Stimulated activated CD8-positive, alpha-beta memory T cell treated with anti-CD3 and anti-CD28 coated beads, Interleukin-2, amount 100 ng/mL, for 48 hours (primary cell): ENCODE results near the gene ZBTB43.

ENCODE experiments used
- DNase-seq, 2 donors: peaks; one replicate each; pipeline ENCODE4 v3.0.0-alpha.2; 2020; ENCODE audit warnings: low read depth in 2 of 2

The ZBTB43 gene

DNA sequence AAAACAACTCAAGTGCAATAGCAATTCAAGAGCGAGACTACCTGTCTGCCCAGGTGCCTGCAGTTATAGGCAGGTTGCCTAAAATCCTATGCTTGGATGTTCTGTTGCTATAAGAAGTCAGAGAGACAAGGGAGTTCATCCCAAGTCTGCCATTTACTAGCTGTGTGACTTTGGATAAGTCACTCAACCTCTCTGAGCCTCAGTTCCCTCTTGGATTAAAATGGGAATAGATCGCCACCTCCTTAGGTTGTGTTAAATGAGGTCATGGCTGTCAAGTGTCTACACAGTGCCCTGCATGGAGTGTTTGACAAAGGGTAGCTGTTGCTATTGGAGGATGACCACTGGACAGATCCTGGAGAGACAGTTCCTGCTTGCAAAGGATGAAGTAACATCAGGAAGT lies 54.3 kb downstream of the ZBTB43 start:
- DNase-seq, result no peak

GRCh38 chr9:126860077-126860756 lies 55.4 kb downstream of the ZBTB43 start, which contains the start of gene ZBTB34:
Gene ZBTB34 (plus strand): TSS chr9:126860639. CDS start chr9:126879400, 18,761 bp downstream.
- DNase-seq, result peak; percentile 47 to 64

DNA sequence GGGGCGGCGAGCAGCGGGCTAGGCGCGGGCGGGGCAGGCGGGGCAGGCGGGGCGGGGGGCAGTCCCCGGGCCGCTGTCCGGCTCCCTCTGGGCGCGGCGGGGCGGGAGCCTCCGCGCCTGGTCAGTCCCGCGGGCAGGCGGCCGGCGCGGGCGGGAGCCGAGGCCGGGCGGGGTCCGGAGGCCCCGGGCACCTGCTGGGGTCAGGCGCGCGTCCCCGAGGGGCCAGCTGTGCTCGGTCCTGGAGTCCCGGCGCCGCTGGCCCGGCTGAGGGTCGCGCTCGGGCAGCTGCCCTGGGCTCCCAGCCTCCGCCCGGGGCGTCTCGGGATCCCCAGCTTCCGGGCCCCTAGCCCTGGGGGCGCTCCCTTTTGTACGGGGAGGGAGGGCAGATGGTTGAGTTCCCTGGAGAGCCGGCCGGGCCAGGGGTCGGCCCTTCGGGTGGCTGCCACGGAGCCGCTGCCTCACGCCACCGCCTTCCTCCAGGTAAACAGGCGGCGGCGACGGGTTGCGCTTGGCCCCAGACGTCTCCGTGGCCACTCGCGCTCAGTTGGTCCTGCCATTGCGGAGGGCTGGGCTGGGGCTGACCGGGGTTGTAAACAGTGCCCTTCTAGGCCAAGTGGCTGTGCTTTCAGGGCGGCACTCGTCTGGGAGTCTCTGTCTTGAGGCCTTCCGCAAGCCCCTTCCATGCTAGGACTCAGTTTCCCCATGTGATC lies 56.1 kb downstream of the ZBTB43 start:
- DNase-seq, result peak in 1 of 2 donors; percentile 6

GRCh38 chr9:126861707-126862103 lies 56.9 kb downstream of the ZBTB43 start:
- DNase-seq, result no peak

- DNase-seq, result no peak
These were observed 57.4 kb downstream of the ZBTB43 start for GRCh38 chr9:126862104-126862761.

- no peak for DNase-seq
These were observed 59.9 kb downstream of the ZBTB43 start for GRCh38 chr9:126864771-126865170.

- no peak for DNase-seq
These were observed 64.5 kb downstream of the ZBTB43 start for GRCh38 chr9:126869368-126869767.

GRCh38 chr9:126872516-126872915 lies 67.7 kb downstream of the ZBTB43 start:
- DNase-seq, result no peak

DNA sequence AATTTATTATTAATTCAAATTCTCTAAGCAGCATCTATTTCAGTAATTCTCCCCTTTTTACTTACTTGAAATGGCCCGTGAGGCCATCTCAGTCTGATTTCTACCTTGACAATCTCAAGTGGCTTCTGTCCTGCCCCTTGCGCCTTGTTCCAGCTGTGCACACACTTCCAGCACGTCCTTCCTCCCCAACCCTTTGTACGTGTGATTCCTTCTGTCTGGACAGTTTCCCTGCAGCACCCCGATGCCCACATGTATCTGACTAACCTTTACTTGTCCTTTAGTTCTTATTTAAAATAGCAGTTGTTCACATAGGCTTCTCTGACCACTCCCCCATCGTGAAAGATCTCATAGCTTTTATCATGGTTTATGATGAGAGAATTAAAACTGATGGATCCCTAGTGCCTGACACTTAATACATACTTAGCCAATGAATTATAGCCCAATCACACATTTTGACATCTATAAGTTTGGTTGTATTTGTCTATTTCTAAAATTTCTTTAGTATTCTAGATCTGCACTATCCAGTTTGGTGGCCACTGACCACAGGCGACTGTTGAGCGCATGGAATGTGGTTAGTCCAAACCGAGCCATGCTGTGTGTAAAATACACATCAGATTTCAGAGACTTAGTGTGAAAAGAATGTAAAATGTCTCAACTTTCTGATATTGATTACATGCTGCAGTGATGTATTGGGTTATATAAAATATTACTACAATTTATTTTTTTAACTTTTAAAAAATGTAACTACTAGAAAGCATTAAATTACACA lies 69.9 kb downstream of the ZBTB43 start:
- no peak for DNase-seq

DNA sequence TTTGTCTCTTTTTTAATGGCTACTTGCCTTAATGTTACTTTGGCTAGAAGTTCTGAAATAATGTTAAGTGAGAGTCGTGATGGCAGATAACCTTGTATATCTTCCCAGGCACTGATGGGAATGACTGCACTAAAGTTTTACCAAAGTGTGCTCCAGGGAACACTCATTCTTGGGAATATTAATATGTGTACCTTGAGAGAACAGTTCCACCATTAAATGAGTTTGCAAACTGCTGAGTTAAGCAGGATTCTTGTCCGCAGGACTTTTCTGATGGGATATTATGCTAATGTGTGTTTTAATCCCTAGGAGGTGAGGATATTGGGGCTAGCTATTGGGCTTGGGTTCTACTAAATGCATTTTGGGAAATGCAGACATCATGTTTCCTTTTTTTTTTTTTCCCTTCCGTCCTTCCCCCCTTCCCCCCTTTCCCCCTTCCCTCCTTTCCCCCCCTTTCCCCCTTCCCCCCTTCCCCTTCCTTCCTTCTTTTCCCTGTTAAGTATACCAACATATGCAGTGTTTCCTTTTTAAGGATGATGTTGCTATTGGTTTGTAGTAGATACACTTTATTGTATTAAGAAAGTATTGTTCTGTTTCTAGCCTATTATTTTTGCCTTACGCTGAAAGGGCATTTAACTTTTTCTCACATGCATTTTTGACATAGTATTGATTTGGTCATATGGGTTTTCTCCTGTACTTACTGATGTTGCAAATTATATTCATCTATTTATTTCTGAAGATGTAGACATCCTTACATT lies 71.1 kb downstream of the ZBTB43 start:
- DNase-seq, result no peak

DNA sequence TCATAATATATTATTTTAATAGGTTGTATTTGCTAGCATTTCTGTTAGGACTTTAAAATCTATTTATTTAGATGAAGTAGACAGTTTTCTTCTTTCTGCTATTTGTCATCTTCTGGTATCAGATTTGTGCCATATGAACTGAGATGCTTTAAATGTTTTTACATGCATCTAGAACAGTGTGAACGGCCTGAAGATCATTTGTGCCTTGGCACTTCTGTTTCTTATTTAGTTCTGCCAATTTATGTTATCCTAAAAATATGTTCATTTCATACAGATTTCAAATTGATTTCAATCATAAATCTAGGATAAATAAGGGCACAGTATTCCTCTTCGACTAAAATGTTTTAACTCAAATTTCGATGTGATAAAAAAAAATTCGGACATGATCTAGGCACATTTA lies 71.7 kb downstream of the ZBTB43 start:
- DNase-seq, result no peak

- no peak for DNase-seq
These were observed 72.6 kb downstream of the ZBTB43 start for GRCh38 chr9:126877418-126877817.

GRCh38 chr9:126879288-126879687 lies 74.4 kb downstream of the ZBTB43 start:
- no peak for DNase-seq

GRCh38 chr9:126880226-126880946 lies 75.5 kb downstream of the ZBTB43 start:
- no peak for DNase-seq

DNA sequence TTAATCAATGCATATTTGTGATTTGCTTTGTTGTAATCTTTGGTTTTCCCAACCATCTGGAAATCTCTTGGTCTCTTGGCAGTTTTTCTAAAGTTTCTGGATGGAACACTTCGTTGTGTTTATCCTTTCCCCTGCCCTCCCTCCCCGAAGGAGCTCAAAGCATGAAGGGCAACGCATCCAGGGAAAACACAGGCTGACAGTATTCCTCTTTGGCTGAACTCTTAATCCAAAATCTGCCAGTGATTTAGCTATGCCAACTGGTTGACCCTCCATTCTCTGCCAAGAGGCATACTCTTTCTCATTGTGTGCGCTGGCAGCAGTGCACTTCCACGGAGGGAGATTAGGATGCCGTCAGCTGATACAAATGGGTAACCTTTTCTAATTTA lies 76.1 kb downstream of the ZBTB43 start:
- DNase-seq, result no peak

DNA sequence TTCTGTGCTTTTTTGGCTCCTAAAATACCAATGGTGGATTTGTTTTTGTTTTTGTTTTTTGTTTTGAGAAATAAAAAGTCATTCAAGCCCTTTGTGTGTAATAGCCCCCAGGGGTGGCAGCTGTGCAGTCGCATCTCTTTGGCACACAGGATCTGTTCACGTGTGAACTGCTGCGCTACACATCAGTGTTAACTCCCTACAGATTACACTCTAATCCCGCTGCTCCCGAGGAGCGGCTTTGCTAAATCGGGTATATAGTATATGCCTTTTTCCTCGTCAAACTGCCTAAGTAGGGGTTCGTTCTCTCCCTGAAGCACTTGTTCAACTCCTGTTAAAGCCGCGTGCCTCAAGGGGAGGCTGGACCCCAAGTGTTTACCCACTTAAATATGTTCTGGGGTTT lies 77.9 kb downstream of the ZBTB43 start:
- DNase-seq, result no peak

DNA sequence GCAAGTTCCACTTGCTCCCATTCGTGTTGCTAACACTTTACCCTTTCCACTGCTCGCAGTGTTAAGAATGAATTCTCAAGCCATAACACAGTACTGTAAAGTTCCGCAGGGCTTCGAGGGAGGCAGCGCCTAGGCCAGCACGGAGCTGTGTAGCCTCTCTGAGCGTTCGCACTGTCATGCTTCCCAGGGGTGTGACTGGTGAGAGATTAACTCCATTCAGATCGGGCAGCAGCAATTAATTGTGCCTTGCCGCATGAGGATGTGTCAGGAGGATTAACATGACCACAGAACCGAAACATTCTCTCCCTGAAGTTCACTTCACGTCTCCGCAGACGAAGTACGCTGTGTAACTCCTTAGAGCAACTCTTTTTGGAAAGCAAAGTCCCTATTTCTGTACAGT lies 78.8 kb downstream of the ZBTB43 start:
- no peak for DNase-seq

DNA sequence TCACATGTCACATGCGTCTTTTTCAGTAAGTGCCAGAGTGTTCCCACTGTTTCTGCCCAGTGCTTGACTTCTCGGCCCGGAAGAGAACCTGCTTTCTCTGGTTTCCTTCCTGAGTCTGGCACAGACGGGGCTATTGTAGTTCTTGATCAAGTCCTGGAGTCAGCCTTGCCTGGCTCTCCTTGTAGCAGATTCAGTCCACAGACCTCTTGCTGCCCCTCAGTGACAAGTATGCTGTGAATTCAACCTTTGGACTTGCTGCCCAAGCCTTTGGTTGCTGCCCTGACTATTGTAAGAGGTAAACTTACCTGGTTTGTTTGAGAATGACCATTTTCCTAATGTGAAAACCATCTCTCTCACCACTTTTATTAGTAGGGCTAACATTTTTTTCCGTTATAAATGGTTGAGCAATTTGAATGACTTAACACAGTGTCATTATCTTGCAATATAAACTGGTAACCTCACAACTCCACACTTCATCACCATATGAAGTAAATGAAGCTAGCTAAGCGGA lies 80.3 kb downstream of the ZBTB43 start:
- DNase-seq, result no peak

GRCh38 chr9:126886034-126886822 lies 81.4 kb downstream of the ZBTB43 start:
- no peak for DNase-seq

GRCh38 chr9:126886897-126887296 lies 82.1 kb downstream of the ZBTB43 start:
- no peak for DNase-seq
